Mucosa of descending colon (tissue), 3 donors: ENCODE results near the gene KDM8. TPM values are rescaled to one million over a fixed set of nuclear protein-coding genes. Genes with fewer than 3 reads are reported as not detected.

Source experiments
- ATAC-seq: fragments of 200-7000 bp; cut with Tn5 transposase; one replicate; pipeline ENCODE4 v1.9.1; 2020; ENCODE audit warnings: mild to moderate bottlenecking, moderate library complexity
- DNase-seq, 3 donors: peaks; one replicate each; pipeline ENCODE4 v3.0.0-alpha.2; 2020
- H3K36me3 ChIP-seq: fragments of 200-600 bp; one replicate; pipeline ENCODE4 v1.8.0; 2021; ENCODE audit warnings: low read depth, mild to moderate bottlenecking
- H3K4me1 ChIP-seq: fragments of 200-600 bp; one replicate; pipeline ENCODE4 v1.8.0; 2021; ENCODE audit warnings: low read depth, mild to moderate bottlenecking
- H3K4me3 ChIP-seq: fragments of 200-600 bp; one replicate; pipeline ENCODE4 v1.8.0; 2021; ENCODE audit warnings: mild to moderate bottlenecking
- H3K9me3 ChIP-seq: fragments of 200-600 bp; one replicate; pipeline ENCODE4 v1.8.0; 2021; ENCODE audit warnings: mild to moderate bottlenecking
- CTCF ChIP-seq: fragments of 200-600 bp; IDR thresholded peaks from one replicate; pipeline ENCODE4 v1.8.0; 2022; ENCODE audit warnings: antibody characterized with exemption, mild to moderate bottlenecking
- intact Hi-C, 2 donors: fragments of 100-400 bp; cut with DNase I in 1 of 2; cut with micrococcal nuclease in 1 of 2; formaldehyde crosslinking; loops; one replicate each; pipeline versions ENCODE4 v1.11.0 to v1.11.1; 2022; cut with DNase I, micrococcal nuclease
- total RNA-seq, 3 donors: library from RNA; stranded (reverse); fragmentation: NEBNext Ultra II Directional in 2 of 3; extraction: Animal tissue kit (Norgen Biotek cat#: 25700) in 2 of 3; gene quantifications; one replicate each; pipeline versions ENCODE4 v1.2.1 to v1.2.4, GENCODE V29; 2021 to 2023
- donor health status: DM: no; HTN: no; CAD: no; lungs with moderate emphysema.
- donor health status: DM: no; HTN: no; CAD: no.
- donor health status: DM: no; HTN: yes; CAD: no.

KDM8 gene
- total RNA-seq, 3 donors from 2014 or later: 8.7 to 12.9 (median 8.9) TPM

DNA sequence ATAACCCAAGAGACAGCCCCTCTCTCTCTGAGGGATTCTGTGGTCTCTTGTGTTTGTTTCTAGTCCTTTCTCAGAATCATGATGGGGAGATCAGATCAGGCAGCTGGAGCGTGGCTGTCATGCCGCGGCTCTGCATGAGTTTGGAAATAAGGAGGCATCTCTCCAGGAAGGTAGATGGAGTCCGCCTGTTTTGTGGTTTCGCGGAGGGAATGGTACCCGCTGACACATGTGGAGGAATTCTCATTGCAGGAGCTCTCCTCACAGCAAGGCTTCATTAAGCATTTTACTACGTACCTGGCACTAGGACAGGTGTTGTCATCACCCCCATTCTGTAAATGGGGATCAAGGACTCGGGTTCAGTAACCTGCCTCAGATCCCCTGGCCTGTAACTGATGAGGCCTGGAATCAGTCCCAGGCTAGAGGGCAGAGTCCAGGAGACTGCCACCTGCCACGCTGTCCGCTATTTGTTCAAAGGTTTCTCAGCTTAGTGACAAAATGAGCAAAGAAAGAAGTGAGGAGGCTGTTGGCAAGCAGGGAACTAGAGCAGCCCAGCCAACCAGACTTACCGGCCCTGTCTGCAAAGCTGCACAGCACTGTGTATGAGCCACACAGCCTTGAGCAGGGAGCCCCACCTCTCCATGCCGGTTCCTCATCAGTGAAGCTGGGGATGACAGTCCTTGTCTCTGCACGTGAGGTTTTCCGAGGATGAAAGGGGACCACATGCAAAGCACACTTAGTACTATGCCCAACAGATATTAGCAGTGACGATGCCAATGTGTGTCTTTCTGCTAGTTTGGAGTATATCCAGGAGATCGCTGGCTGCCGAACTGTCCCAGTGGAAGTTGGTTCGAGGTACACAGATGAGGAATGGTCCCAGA lies 11.0 kb downstream of the KDM8 start:
- no peaks in the 10 kb centered on the region for H3K9me3 ChIP-seq
- intact Hi-C loops: no loop called here
- ATAC-seq: peak; percentile 90
- peaks cover 10% of the 10 kb centered on the region for H3K4me1 ChIP-seq
- no peak overlapping the region for H3K4me3 ChIP-seq
- TF ChIP-seq CTCF: no peak
- no peaks in the 10 kb centered on the region for H3K36me3 ChIP-seq
- peak in 2 of 3 donors; percentile 69 to 74 for DNase-seq

- no peaks in the 10 kb centered on the region for H3K36me3 ChIP-seq
- H3K4me3 ChIP-seq: no peak overlapping the region
- ATAC-seq: no peak
- no peak for DNase-seq
- no peaks in the 10 kb centered on the region for H3K9me3 ChIP-seq
- peaks cover 8% of the 10 kb centered on the region for H3K4me1 ChIP-seq
- no peak for TF ChIP-seq CTCF
- intact Hi-C loops: no loop called here
Measured at GRCh38 chr16:27215660-27216059, 12.3 kb downstream of the KDM8 start.

DNA sequence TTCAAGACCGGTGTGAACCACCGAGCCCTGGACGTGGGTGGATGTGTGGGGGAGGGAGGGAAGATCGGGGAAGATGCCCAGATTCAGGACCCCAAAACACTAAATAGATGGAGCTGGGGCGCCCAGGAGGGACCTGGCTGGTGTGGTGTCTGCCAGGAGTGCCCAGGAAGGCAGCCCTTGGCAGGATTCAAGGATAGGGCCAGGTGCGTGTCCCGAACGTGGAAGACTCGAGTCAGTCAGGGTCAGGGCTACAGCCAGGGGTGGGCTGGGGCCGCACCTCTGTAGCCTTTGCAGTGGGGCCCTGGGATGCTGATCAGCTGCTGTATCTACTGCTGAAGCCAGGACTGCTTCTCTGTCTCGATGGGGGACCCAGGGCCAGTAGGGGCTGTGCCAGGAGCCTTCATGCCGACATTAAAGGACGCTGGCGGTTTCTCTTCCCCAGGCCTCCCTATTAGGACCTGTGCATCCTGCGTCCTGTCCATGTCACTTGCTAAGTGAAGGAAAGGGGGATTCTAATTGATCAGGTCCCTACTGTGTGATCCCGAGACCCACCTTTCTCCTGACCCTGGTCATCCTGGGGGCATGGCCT lies 13.1 kb downstream of the KDM8 start:
- TF ChIP-seq CTCF: no peak
- Histone ChIP-seq H3K36me3 (no peaks in the 10 kb centered on the region), H3K9me3 (no peaks in the 10 kb centered on the region), H3K4me3 (no peak overlapping the region), H3K4me1 (peaks cover 8% of the 10 kb centered on the region)
- intact Hi-C loops: no loop called here
- no peak for ATAC-seq
- DNase-seq: no peak

GRCh38 chr16:27217256-27217655 lies 13.9 kb downstream of the KDM8 start:
- H3K36me3 ChIP-seq: no peaks in the 10 kb centered on the region
- no peaks in the 10 kb centered on the region for H3K9me3 ChIP-seq
- no peak overlapping the region for H3K4me3 ChIP-seq
- intact Hi-C loops: no loop called here
- TF ChIP-seq CTCF: no peak
- DNase-seq: no peak
- no peak for ATAC-seq
- H3K4me1 ChIP-seq: peaks cover 8% of the 10 kb centered on the region

- DNase-seq (peak in 2 of 3 donors; percentile 13 to 37), ATAC-seq (no peak)
- intact Hi-C loops: no loop called here
- Histone ChIP-seq H3K4me3 (no peak overlapping the region), H3K9me3 (no peaks in the 10 kb centered on the region), H3K4me1 (peaks cover 12% of the 10 kb centered on the region), H3K36me3 (no peaks in the 10 kb centered on the region)
- TF ChIP-seq CTCF: no peak
Measured at GRCh38 chr16:27218756-27219155, 15.4 kb downstream of the KDM8 start.
